ENCODE results near the gene HIGD1A. TPM values are rescaled to one million over a fixed set of nuclear protein-coding genes. Genes with fewer than 3 reads are reported as not detected.

The HIGD1A gene
- total and polyA plus RNA-seq, 5 experiments from 2014 or later, result 23.0 to 88.3 (median 70.8) TPM

DNA sequence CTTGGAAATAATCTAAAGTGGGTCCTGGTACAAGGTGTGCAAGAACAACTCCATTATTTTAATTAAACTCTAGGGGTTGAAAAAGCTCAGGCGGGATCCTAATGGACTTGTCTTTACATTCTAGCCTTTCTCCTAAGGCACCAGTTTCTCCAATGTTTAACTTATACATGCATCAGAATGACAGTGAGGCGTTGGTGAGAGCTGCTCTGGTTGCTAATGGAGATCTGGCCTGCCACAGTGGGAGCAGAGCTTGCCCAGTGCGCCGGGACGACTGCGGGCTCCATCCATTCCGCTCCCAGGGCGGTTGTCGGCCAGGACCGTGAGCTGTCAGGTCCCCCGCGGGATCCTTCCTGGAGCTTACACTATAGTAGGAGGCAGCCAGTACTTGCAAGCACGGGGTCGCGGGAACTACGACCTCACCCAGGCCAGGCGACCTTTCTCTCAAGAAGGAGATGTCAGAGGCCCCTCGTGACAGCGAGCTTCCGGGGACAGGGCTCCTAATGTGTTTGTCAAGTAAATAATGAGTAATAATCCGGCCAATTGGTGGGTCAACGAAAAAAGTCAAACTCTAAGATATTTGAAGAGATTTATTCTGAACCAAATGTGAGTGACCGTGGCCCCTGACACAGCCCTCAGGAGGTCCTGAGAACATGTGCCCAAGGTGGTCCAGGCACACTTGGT is 991 bp upstream of the HIGD1A start:
- POLR2A ChIA-PET, result interaction anchor here (1.5 kb wide), 1 partner anchor 76 kb away, joined by 3 read pairs; no protein-coding TSS in a partner anchor
- Mint-ChIP-seq H3K4me3 (peak overlapping the region; percentile 90 to 98 (median 97)), H3K27ac (peak overlapping the region; percentile 22 to 98 (median 96)), H3K9me3 (no peaks in the 10 kb centered on the region), H3K27me3 (peaks cover 0 to 10% (median 4%) of the 10 kb centered on the region in 5 donors), H3K4me1 (peaks cover 16 to 50% (median 42%) of the 10 kb centered on the region in 4 donors), H3K36me3 (no peaks in the 10 kb centered on the region)
- DNase-seq (peak in 2 of 10 donors; percentile 6 to 8), ATAC-seq (no peak)

DNA sequence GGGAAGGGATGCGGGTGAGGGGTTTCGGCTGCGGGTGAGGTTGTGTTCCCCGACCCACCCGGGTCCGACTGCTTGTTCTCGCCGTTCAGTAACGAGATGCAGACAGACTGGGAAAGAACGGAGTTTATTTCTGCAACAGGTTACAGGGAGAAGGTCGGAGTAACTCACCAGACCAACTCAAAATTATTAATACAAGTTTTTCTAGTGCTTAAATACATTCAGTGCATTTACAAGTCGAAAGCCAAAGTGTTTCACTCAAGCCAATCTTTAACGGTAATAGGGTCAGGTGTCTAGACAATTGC is 492 bp upstream of the HIGD1A start:
- peak overlapping the region; percentile 25 to 98 (median 96) for H3K27ac Mint-ChIP-seq
- no peak for DNase-seq
- POLR2A ChIA-PET, result interaction anchor here (1.5 kb wide), 1 partner anchor 77 kb away, joined by 3 read pairs; no protein-coding TSS in a partner anchor
- H3K9me3 Mint-ChIP-seq, result no peaks in the 10 kb centered on the region
- H3K4me1 Mint-ChIP-seq, result peaks cover 17 to 55% (median 46%) of the 10 kb centered on the region in 4 donors
- peaks cover 0 to 10% (median 4%) of the 10 kb centered on the region in 5 donors for H3K27me3 Mint-ChIP-seq
- ATAC-seq, result peak in 1 of 2 donors; percentile 2
- H3K4me3 Mint-ChIP-seq, result peak overlapping the region; percentile 90 to 98 (median 97)
- H3K36me3 Mint-ChIP-seq, result no peaks in the 10 kb centered on the region

DNA sequence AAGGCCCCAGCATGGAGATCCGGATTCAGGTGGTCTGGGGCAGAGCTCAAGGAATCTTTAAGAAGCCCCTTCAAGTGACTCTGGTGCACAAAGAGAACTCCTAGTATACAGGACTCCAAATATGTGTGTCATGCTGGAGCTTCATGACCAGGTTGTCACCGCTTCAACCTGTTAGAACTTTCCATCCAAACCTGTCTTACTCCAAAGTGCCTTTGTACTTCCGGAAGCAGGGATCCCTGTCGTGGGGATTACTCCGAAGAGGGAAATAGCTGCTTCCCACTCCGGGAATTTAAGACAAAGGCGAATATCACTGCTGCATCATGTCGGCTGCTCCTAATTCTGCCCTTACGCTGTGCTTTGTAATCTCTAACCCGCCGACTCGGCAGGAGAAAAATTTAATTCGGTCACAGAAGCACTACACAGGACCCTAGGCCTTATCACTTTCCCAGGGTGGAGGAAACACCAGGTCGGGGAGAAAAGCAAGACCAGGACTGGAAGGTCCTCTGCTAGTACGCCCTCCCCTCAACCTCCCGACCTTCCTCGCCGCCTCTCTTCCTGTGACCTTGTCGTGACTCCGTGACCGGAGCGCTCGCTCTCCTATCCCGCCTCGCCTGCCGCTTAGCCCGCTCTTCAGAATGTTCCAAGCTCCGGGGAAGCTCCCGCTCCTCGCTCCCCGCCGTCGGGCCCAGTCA is 730 bp downstream of the HIGD1A start:
- peak overlapping the region; percentile 88 to 98 (median 96) for H3K27ac Mint-ChIP-seq
- POLR2A ChIA-PET, result no interaction called here
- peaks cover 19 to 58% (median 51%) of the 10 kb centered on the region in 4 donors for H3K4me1 Mint-ChIP-seq
- ATAC-seq (peak; percentile 12 to 23), DNase-seq (peak in 7 of 10 donors; percentile 1 to 65 (median 19))
- no peaks in the 10 kb centered on the region for H3K9me3 Mint-ChIP-seq
- peak overlapping the region; percentile 90 to 98 (median 97) for H3K4me3 Mint-ChIP-seq
- H3K36me3 Mint-ChIP-seq, result peaks cover 0 to 5% (median 0%) of the 10 kb centered on the region in 3 donors
- peaks cover 0 to 8% (median 3%) of the 10 kb centered on the region in 5 donors for H3K27me3 Mint-ChIP-seq

DNA sequence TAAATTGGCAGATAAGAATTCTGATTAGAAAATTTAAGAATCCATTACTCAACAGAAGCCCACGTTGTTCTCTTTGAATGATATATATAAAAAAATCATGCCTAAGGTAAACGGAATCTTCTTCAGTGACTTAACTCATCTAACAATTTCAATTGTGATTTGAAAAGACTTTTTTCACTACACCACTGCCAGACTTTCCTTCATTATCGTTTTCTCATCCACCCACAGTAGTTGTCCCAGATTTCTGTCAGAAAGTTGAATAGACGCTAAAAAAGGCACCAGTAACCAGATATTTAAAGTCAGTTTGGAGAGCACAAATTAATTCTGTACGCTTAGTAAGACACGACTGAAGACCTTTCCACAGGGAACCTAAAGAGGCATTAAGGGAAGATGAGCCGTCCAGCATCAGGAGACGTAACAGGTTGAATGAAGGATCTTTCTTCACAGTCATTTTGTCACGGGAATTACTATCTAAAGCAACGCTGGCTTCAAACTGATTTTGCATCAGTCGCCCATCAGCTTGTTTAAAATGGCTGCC is 1.3 kb downstream of the HIGD1A start:
- peak overlapping the region in 9 of 10 donors; percentile 22 to 98 (median 85) for H3K27ac Mint-ChIP-seq
- H3K9me3 Mint-ChIP-seq, result no peaks in the 10 kb centered on the region
- peaks cover 0 to 5% (median 0%) of the 10 kb centered on the region in 3 donors for H3K36me3 Mint-ChIP-seq
- ATAC-seq (no peak), DNase-seq (no peak)
- H3K4me3 Mint-ChIP-seq, result peak overlapping the region; percentile 90 to 98 (median 97)
- H3K27me3 Mint-ChIP-seq, result peaks cover 0 to 8% (median 3%) of the 10 kb centered on the region in 5 donors
- H3K4me1 Mint-ChIP-seq, result peaks cover 19 to 58% (median 51%) of the 10 kb centered on the region in 4 donors
- POLR2A ChIA-PET, result no interaction called here

DNA sequence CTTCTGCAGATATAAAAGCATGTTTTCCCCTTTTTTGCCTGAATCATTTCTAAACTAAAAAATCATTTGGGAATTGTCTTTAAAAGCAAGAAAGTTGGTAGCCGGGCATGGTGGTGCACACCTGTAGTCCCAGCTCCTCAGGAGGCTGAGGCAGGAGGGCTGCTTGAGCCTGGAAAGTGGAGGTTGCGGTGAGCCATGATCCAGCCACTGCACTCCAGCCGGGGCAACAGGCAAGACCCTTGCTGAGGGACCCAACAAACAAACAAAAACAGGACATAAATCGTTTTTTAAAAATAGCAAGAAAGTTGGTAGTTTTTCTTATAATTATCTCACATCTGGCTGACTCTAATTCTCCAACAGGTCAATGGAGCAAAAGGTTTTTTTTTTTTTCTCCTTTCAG is 2.5 kb downstream of the HIGD1A start:
- Mint-ChIP-seq H3K27me3 (peaks cover 0 to 8% (median 0%) of the 10 kb centered on the region in 5 donors), H3K9me3 (no peaks in the 10 kb centered on the region), H3K4me1 (peaks cover 19 to 58% (median 51%) of the 10 kb centered on the region in 4 donors), H3K36me3 (peaks cover 0 to 5% (median 0%) of the 10 kb centered on the region in 3 donors), H3K4me3 (no peak overlapping the region), H3K27ac (no peak overlapping the region)
- no peak for ATAC-seq
- POLR2A ChIA-PET, result no interaction called here
- no peak for DNase-seq

DNA sequence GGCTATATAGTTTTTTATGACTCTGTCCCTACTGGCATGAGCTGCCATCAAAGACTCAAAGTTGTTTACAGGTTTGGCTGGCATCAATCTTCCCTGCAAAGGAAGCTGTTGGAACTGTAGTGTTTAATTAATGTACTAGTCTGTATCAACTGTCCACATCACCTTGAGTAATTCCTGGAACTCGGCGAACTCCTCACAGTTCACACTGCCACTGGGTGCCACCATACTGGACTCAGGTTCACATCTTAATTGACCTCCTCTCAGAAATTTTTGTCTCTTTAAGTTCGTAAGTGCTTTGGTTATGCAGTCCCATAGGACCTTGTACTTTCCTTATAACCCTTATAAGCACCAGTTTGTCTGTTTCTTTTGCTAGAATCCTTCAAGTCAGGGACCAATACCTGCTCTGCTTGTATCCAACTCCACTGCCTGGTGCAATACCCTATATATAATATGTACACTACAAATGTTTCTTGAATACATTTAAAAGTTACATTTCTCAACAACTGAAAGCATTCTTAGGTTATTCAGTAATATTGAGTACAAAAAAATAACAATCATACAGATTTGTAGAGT is 3.2 kb downstream of the HIGD1A start:
- H3K27me3 Mint-ChIP-seq, result peaks cover 0 to 7% (median 0%) of the 10 kb centered on the region in 5 donors
- peak overlapping the region in 1 of 10 donors; percentile 14 for H3K27ac Mint-ChIP-seq
- H3K36me3 Mint-ChIP-seq, result peaks cover 0 to 5% (median 0%) of the 10 kb centered on the region in 3 donors
- H3K4me1 Mint-ChIP-seq, result peaks cover 19 to 59% (median 54%) of the 10 kb centered on the region in 4 donors
- DNase-seq (no peak), ATAC-seq (no peak)
- peak overlapping the region in 1 of 10 donors; percentile 2 for H3K4me3 Mint-ChIP-seq
- POLR2A ChIA-PET, result interaction anchor here (0.6 kb wide), 1 partner anchor 102 kb away, joined by 6 read pairs; no protein-coding TSS in a partner anchor
- no peaks in the 10 kb centered on the region for H3K9me3 Mint-ChIP-seq

DNA sequence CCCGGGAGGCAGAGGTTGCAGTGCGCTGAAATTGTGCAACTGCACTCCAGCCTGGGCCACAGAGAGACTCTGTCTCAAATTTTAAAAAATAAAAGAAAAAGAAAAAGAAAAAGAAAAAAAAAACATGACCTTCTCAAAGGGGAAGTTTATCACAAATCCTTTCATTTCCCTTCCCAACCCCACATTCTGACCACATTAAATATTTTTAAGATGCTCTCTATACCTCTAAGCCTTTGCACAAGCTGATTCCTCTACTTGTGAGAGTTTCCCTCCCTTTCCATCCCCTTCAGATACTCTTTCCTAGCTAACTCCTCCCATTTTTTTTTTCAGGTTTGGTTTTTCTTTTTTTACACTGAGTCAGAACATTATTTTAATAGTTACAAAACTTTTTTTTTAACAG is 4.0 kb downstream of the HIGD1A start:
- H3K27me3 Mint-ChIP-seq, result no peaks in the 10 kb centered on the region
- POLR2A ChIA-PET, result no interaction called here
- peak overlapping the region in 4 of 10 donors; percentile 14 to 81 (median 48) for H3K27ac Mint-ChIP-seq
- ATAC-seq (no peak), DNase-seq (no peak)
- H3K9me3 Mint-ChIP-seq, result no peaks in the 10 kb centered on the region
- peak overlapping the region in 2 of 10 donors; percentile 28 to 48 for H3K4me3 Mint-ChIP-seq
- H3K4me1 Mint-ChIP-seq, result peaks cover 19 to 66% (median 57%) of the 10 kb centered on the region in 4 donors
- peaks cover 0 to 5% (median 0%) of the 10 kb centered on the region in 3 donors for H3K36me3 Mint-ChIP-seq

DNA sequence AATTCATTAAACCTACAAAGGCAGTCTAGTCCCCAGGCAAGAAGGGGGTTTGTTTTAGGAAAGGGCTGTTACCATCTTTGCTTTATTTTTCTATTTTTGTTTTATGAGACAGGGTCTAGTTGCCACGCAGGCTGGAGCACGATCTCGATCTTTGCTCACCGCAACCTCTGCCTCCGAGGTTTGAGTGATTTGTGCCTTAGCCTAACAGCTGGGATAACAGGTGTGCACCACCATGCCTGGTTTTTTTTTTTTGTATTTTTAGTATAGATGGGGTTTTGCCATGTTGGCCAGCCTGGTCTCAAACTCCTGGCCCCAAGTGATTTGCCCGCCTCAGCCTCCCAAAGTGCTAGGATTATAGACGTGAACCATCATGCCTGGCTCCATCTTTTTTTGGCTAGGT is 4.9 kb downstream of the HIGD1A start:
- H3K4me3 Mint-ChIP-seq, result peak overlapping the region in 1 of 10 donors; percentile 9
- H3K4me1 Mint-ChIP-seq, result peaks cover 18 to 57% (median 53%) of the 10 kb centered on the region in 4 donors
- no peak for ATAC-seq
- peak overlapping the region in 1 of 10 donors; percentile 11 for H3K27ac Mint-ChIP-seq
- H3K9me3 Mint-ChIP-seq, result no peaks in the 10 kb centered on the region
- POLR2A ChIA-PET, result no interaction called here
- no peak for DNase-seq
- no peaks in the 10 kb centered on the region for H3K27me3 Mint-ChIP-seq
- peaks cover 0 to 5% (median 0%) of the 10 kb centered on the region in 3 donors for H3K36me3 Mint-ChIP-seq

DNA sequence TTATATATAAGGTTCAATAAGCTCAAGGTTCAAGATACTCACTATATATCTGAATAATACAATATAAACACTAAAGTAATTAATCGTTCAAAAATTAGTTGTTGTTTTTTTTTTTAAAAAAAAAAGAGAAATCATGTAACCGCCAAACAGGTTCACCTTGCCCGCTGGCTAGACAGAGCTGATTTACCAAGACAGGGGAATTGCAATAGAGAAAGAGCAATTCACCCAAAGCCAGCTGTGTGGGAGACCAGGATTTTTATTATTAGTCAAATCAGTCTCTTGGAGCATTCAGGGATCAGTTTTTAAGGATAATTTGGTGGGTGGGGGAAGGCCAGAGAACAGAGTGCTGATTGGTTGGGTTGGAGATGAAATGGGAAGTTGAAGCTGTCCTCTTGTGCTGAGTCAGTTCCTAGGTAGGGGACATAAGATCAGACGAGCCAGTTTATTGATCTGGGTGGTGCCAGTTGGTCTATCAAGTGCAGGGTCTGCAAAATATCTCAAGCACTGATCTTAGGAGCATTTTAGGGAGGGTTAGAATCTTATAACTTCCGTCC is 7.9 kb downstream of the HIGD1A start:
- Mint-ChIP-seq H3K4me1 (peaks cover 11 to 37% (median 31%) of the 10 kb centered on the region in 4 donors), H3K27ac (peak overlapping the region in 1 of 10 donors; percentile 53), H3K27me3 (no peaks in the 10 kb centered on the region), H3K36me3 (peaks cover 0 to 24% (median 7%) of the 10 kb centered on the region in 3 donors), H3K9me3 (no peaks in the 10 kb centered on the region), H3K4me3 (no peak overlapping the region)
- ATAC-seq (no peak), DNase-seq (no peak)
- POLR2A ChIA-PET, result no interaction called here

DNA sequence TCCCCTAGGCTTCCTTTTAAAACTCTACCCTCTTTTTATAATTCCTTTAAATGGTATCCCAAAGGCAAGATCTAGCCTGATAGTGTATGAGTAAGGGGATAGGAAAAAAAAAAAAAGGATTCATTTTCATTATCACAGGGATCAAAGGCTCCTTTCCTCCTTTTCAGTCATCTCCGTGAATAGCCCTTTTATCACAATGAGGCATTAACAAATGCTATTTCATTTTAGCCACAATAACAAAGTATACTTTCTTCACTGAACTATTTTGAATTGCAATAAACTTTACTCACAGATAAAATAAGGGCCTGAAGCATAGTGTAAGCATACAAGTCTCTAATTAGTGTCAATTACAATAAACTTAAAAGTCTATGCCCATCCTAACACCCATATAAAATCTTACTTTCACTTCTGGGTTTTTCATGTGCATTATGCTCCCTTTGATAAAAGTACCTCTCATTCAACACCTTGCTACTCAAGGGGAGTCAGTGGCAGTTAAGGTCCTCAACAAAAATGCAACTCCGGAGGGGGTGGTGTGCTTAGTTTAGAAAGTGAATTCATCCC is 8.6 kb downstream of the HIGD1A start:
- DNase-seq (no peak), ATAC-seq (no peak)
- POLR2A ChIA-PET, result no interaction called here
- Mint-ChIP-seq H3K4me3 (no peak overlapping the region), H3K36me3 (peaks cover 0 to 28% (median 7%) of the 10 kb centered on the region in 3 donors), H3K27me3 (no peaks in the 10 kb centered on the region), H3K27ac (no peak overlapping the region), H3K9me3 (no peaks in the 10 kb centered on the region), H3K4me1 (peaks cover 10 to 35% (median 28%) of the 10 kb centered on the region in 4 donors)

DNA sequence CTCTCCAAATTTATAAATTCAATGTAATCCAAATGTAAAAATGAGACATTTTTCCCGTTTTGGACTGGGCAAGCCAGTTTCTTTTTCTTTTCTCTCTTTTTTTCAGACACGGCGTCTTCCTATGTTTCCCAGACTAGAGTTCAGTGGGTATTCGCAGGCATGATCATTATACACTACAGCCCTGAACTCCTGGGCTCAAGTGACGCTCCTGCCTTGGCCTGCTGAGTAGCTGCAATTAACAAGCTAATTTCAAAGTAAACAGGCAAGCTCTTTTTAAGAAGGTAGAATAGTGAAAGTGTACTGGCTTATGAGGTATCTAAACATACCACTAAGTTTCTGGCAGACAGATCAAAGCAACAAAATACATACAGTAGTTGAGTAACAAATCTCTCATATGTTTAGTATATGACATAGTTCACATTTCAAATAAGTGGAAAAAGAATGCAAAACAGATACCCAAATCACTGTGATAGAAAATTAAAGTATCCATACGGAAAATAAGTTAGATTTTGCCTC is 13.5 kb downstream of the HIGD1A start:
- Mint-ChIP-seq H3K27me3 (no peaks in the 10 kb centered on the region), H3K27ac (peak overlapping the region in 1 of 10 donors; percentile 12), H3K4me3 (no peak overlapping the region), H3K4me1 (peaks cover 6 to 23% (median 12%) of the 10 kb centered on the region in 4 donors), H3K36me3 (peaks cover 0 to 55% (median 13%) of the 10 kb centered on the region in 3 donors), H3K9me3 (no peaks in the 10 kb centered on the region)
- DNase-seq (no peak), ATAC-seq (no peak)
- POLR2A ChIA-PET, result no interaction called here

DNA sequence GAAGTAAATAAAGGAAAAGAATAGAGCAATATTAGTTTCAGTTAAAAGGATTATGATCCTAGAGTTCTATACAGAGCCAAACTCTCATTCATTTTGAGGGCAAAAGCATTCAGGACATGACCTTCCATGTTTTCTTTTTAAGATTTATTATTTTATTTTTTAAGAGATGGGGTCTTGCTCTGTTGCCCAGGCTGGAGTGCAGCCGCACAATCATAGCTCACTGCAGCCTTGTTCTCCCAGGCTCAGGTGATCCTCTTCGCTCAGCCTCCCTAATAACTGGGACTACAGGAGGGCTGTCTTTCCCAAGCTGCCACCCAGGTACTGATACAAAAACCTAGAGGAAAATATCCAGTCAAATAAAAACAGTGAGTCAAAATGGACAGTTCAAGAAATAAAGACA is 17.7 kb downstream of the HIGD1A start:
- no peak for ATAC-seq
- no peak overlapping the region for H3K27ac Mint-ChIP-seq
- H3K4me1 Mint-ChIP-seq, result peaks cover 2 to 8% (median 6%) of the 10 kb centered on the region in 4 donors
- no peaks in the 10 kb centered on the region for H3K9me3 Mint-ChIP-seq
- POLR2A ChIA-PET, result no interaction called here
- H3K36me3 Mint-ChIP-seq, result peaks cover 0 to 62% (median 7%) of the 10 kb centered on the region in 3 donors
- H3K4me3 Mint-ChIP-seq, result no peak overlapping the region
- H3K27me3 Mint-ChIP-seq, result no peaks in the 10 kb centered on the region
- DNase-seq, result no peak
